Measurements from ENCODE around the gene PREX1.

Gene PREX1

DNA sequence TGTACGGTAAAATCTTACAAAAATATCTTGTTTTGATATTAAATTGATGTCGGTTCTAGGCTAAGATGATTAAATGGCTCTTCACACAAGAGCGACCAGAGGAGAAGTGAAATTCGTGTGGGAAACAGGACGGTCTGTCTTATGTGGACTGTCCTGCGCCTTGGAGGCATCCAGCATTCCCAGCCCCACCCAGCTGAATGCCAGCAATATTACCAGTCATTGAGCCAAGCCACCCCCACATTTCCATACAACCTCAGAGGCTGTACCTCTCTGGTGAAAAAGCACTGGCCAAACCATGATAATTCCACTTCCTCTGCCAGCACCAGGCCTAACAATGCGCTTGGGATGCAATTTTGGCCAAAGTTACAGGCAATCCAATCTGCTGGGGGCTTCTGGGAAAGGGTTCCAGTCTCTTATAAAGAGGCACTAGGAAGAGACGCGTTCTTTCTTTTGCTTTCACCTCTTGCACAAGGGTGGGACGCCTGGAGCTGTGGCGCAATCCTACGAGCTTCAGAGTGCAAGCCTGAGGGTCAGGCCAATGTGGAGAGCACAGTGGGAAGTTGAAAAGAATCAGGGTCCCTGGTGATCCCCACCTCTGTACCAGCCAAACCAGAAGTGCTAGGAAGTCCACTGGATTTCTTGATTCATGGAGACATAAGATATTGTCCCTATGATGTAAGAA, 213.1 kb downstream of the PREX1 start:
- Histone ChIP-seq H3K27me3 (no peaks in the 10 kb centered on the region; a peak in 1 of 22 replicates), H3K27ac (no peak overlapping the region), H3K36me3 (no peaks in the 10 kb centered on the region), H3K4me1 (peaks cover 0 to 14% (median 9%) of the 10 kb centered on the region in 10 experiments; a peak in 12 of 20 replicates), H3K9me3 (replicated peaks in 1 of 11) (no peaks in the 10 kb centered on the region), H4K20me1 (no peaks in the 10 kb centered on the region), H3K4me2 (peak overlapping the region in 3 of 11 experiments; percentile 5 to 29 (median 22); a peak in 1 of 22 replicates), H3K9ac (no peak overlapping the region), H3K4me3 (no peak overlapping the region)
- peak in 2 of 11 experiments; percentile 27 to 52; a peak in 2 of 22 replicates for TF ChIP-seq Cebpa-rat (IDR thresholded peaks at IDR 0.05)

DNA sequence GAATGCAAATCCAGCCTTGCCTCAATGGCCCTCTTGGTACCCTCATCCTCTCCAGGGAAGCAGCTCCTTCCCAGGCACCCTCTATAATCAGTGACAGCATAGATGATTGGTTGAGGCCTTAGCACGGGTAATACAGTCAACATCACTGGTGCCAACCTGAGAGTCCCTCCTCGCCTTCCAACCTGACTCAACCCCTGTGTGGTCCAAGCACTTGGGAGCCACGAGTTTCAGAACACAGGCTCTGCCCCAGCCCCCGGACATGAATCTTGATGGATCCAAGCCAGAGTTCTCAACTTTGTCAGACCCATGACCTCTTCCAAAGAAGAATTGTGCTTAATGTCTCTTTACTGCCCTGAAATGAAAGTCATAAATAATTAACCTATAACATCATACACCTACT, 213.9 kb downstream of the PREX1 start:
- Histone ChIP-seq H3K4me1 (peaks cover 0 to 14% (median 7%) of the 10 kb centered on the region in 10 experiments; a peak in 10 of 20 replicates), H3K4me3 (no peak overlapping the region), H3K9ac (no peak overlapping the region), H3K36me3 (no peaks in the 10 kb centered on the region), H4K20me1 (no peaks in the 10 kb centered on the region), H3K9me3 (replicated peaks in 1 of 11) (no peaks in the 10 kb centered on the region), H3K27ac (no peak overlapping the region), H3K4me2 (no peak overlapping the region), H3K27me3 (no peaks in the 10 kb centered on the region; a peak in 1 of 22 replicates)
- no peak for TF ChIP-seq Cebpa-rat (IDR thresholded peaks at IDR 0.05)

DNA sequence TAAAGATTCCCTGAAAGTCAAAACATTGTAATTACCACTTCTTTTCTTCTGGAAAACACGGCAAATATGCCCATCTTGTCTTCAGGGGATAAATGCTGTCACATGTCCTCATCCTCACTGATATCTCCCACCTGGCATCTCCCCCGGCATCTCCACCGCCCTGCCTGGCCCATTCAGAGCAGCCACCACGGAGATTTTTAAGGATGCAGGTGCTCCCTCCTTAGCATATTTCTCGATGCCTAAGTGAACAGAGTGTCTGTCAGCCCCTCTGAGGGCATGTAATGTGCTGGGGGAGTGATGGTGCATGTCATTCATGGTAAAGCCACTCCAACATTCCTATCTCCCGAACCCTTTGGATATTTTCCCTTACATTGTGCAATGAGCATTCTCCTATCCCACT, 215.5 kb downstream of the PREX1 start:
- Histone ChIP-seq H4K20me1 (no peaks in the 10 kb centered on the region), H3K27ac (no peak overlapping the region), H3K4me3 (no peak overlapping the region), H3K36me3 (no peaks in the 10 kb centered on the region), H3K4me2 (no peak overlapping the region), H3K4me1 (peaks cover 6 to 16% (median 9%) of the 10 kb centered on the region in 10 experiments; a peak in 15 of 20 replicates), H3K27me3 (no peaks in the 10 kb centered on the region), H3K9me3 (replicated peaks in 1 of 11) (no peaks in the 10 kb centered on the region), H3K9ac (no peak overlapping the region)
- no peak for TF ChIP-seq Cebpa-rat (IDR thresholded peaks at IDR 0.05)

DNA sequence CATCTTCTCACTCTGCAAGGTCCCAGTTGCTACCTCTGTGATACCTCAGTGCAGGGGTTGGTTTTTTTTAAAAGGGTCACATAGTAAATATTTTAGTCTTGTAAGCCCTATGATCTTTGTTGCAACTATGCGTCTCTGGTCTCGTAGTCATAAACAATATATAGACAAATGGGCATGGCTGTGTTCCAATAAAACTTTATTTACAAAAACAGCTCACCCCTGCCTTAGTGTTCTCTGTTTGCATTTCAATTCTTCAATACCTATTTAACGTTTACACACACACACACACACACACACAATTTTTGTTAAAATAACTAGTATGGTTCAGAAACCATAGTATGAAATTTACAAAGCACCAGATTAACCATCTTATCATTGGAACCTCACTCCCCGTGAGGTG, 216.8 kb downstream of the PREX1 start:
- no peaks in the 10 kb centered on the region for H4K20me1 ChIP-seq
- H3K27ac ChIP-seq: no peak overlapping the region
- H3K4me1 ChIP-seq: peaks cover 6 to 20% (median 14%) of the 10 kb centered on the region in 10 experiments; a peak in 15 of 20 replicates
- no peak overlapping the region for H3K4me3 ChIP-seq
- H3K9ac ChIP-seq: no peak overlapping the region
- no peaks in the 10 kb centered on the region for H3K9me3 ChIP-seq (replicated peaks in 1 of 11)
- H3K36me3 ChIP-seq: no peaks in the 10 kb centered on the region
- TF ChIP-seq Cebpa-rat (IDR thresholded peaks at IDR 0.05): no peak
- H3K4me2 ChIP-seq: peak overlapping the region in 1 of 11 experiments; percentile 35; a peak in 3 of 22 replicates
- H3K27me3 ChIP-seq: no peaks in the 10 kb centered on the region

DNA sequence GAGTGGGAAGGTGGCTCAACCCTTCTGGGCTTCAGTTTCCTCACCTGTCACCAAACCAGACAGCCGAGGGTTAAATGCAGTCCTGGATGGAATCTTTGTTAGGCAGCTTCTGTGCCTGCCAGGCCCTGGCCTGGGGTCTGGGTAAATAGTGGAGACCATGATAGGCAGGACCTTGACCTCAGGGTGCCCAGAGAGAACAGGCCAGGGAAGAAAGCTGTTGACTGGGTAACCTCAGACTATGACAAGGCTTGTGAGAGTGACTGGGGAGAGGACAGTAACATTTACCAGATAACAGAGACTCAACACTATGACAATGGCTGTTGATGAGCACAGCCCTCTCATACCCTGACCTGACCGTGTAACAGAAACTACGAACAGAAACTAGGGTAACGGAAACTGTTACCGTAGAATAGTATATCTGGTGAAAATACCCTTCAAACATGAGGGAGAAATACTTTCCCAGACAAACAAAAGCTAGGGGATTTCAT, 218.3 kb downstream of the PREX1 start:
- Histone ChIP-seq H3K4me2 (no peak overlapping the region), H4K20me1 (no peaks in the 10 kb centered on the region), H3K4me1 (peaks cover 5 to 25% (median 22%) of the 10 kb centered on the region in 10 experiments; a peak in 15 of 20 replicates), H3K36me3 (no peaks in the 10 kb centered on the region), H3K4me3 (no peak overlapping the region), H3K27ac (no peak overlapping the region), H3K9me3 (replicated peaks in 1 of 11) (no peaks in the 10 kb centered on the region), H3K27me3 (no peaks in the 10 kb centered on the region), H3K9ac (no peak overlapping the region)
- TF ChIP-seq Cebpa-rat (IDR thresholded peaks at IDR 0.05): no peak

DNA sequence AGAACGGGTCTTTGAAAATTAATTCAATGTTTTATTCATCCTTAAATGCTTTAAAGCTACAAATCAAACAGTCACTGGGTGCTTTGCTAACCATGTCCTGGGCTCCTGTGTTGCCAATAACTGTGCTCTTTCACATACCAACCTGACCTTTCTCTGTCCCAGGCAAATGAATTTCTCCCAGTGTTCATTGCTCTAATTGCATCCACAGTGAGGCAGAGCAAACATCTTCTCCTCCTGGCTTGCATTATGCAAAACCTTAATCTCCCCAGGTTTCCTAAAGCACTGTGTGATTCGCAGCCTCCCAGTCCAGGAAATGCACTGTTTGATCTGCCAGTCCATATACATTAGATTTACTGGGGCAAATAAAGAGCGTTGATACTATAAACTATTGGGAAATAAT, 219.0 kb downstream of the PREX1 start:
- Histone ChIP-seq H3K4me2 (no peak overlapping the region), H3K36me3 (no peaks in the 10 kb centered on the region), H3K4me3 (no peak overlapping the region), H3K4me1 (peaks cover 5 to 32% (median 22%) of the 10 kb centered on the region in 10 experiments; a peak in 14 of 20 replicates), H3K9me3 (replicated peaks in 1 of 11) (no peaks in the 10 kb centered on the region), H3K27ac (no peak overlapping the region), H3K9ac (no peak overlapping the region), H4K20me1 (no peaks in the 10 kb centered on the region), H3K27me3 (no peaks in the 10 kb centered on the region)
- TF ChIP-seq Cebpa-rat (IDR thresholded peaks at IDR 0.05): no peak

DNA sequence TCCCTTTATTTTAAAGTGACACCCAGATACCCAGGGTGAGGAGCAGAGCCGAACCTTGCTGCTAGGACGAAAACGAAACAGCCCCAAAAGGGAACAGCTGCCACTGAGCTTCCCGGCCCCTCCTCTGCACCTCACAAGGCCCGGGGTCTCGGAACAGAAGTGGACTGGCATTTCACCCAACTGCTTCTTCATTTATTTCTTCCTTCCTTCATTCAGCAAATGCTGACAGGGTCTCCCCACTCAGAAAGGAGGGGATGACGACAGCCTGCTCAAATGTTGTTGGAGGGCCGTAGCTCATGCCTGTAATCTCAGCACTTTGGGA, 220.3 kb downstream of the PREX1 start:
- Histone ChIP-seq H3K9ac (no peak overlapping the region), H4K20me1 (no peaks in the 10 kb centered on the region), H3K27me3 (no peaks in the 10 kb centered on the region), H3K36me3 (no peaks in the 10 kb centered on the region), H3K4me2 (peak overlapping the region in 8 of 11 experiments; percentile 5 to 46 (median 28); a peak in 10 of 22 replicates), H3K9me3 (replicated peaks in 1 of 11) (peaks cover 0 to 6% (median 0%) of the 10 kb centered on the region in 11 experiments; a peak in 1 of 22 replicates), H3K27ac (no peak overlapping the region), H3K4me3 (no peak overlapping the region), H3K4me1 (peaks cover 5 to 38% (median 22%) of the 10 kb centered on the region in 10 experiments; a peak in 14 of 20 replicates)
- TF ChIP-seq Cebpa-rat (IDR thresholded peaks at IDR 0.05): no peak

DNA sequence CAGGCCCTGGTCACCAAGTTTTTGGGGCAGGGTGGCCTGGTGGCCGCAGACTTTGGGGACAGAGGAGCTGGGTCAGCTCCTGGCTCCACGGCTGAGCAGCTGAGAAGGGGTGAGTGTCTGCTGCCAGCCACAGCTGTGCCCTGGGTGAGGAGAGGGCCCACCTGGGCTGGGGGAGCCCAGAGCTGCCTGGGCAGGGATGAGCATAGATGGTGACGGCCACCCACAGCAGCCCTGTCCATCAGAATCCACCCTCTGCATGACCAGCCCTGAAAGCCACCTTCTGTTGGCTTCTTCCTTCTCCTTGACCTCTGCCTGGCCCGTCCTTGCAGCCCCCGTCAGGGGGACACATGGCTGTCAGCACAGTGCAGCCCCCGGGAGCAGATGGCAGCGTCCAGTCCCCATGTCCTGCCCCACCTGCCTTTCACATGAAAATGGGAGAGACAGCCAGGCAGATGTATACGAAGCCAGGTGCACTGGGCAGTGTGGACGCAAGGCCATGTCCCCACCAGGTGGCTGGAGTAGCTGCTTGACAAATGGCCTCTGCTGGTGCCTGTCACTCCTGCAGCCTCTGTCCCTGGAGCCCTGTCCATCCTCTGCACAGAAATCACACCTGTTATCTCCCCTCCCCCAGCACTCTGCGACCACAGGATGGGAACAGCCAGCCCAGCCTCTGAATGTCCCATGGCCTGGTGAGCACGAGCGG, 220.8 kb downstream of the PREX1 start:
- H3K4me2 ChIP-seq: peak overlapping the region in 8 of 11 experiments; percentile 5 to 46 (median 28); a peak in 10 of 22 replicates
- no peak overlapping the region for H3K4me3 ChIP-seq

DNA sequence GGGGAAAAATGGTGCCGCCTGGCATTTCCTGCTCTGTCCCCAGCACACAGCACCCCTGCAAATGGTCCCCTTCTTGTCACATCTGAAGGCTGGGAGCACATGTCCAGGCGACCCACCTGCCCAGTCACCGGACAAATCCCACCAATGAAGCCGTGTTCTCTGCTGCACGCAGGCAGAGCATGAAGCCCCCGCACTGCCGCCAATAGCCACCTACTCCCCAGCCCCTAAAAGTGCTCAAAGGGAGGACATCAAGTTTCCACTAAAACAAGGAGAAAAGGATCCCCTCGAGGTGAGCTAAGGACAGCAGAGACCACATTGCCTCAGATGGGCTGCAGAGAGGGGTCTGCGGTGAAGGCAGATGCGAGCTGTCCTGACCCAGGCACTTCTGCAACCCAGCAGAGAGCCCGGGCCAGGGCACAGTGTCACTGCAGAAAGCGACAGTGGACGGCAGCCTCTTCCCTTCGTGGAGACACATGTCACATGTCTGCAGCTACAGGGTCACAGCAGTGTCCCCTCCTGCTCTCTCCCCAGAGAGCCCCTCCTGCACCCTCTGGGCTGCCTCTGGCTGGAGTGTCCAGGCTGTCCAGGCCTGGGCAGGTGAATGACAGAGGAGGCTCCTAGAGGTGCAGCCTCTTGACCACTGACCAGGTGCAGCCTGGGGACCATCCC, 221.5 kb downstream of the PREX1 start:
- Histone ChIP-seq H3K4me1 (peaks cover 5 to 46% (median 27%) of the 10 kb centered on the region in 10 experiments; a peak in 15 of 20 replicates), H3K27ac (no peak overlapping the region), H3K27me3 (no peaks in the 10 kb centered on the region), H4K20me1 (no peaks in the 10 kb centered on the region), H3K36me3 (no peaks in the 10 kb centered on the region), H3K9me3 (replicated peaks in 1 of 11) (peaks cover 0 to 7% (median 0%) of the 10 kb centered on the region in 11 experiments; a peak in 1 of 22 replicates), H3K4me3 (no peak overlapping the region), H3K9ac (no peak overlapping the region; a peak in 1 of 22 replicates), H3K4me2 (peak overlapping the region in 3 of 11 experiments; percentile 33 to 46 (median 45); a peak in 6 of 22 replicates)
- no peak for TF ChIP-seq Cebpa-rat (IDR thresholded peaks at IDR 0.05)

More for the DNA sequence above, 220.8 kb downstream of the PREX1 start:
- no peak for TF ChIP-seq Cebpa-rat (IDR thresholded peaks at IDR 0.05)
- no peak overlapping the region; a peak in 1 of 22 replicates for H3K9ac ChIP-seq
- peaks cover 0 to 7% (median 0%) of the 10 kb centered on the region in 11 experiments; a peak in 1 of 22 replicates for H3K9me3 ChIP-seq (replicated peaks in 1 of 11)
- no peaks in the 10 kb centered on the region for H3K36me3 ChIP-seq
- peaks cover 5 to 39% (median 22%) of the 10 kb centered on the region in 10 experiments; a peak in 14 of 20 replicates for H3K4me1 ChIP-seq
- no peaks in the 10 kb centered on the region for H4K20me1 ChIP-seq
- H3K27ac ChIP-seq: no peak overlapping the region
- no peaks in the 10 kb centered on the region for H3K27me3 ChIP-seq
